CD14-positive monocyte (primary cell): Measurements from ENCODE around the gene DNAAF9. TPM values are rescaled to one million over a fixed set of nuclear protein-coding genes. Genes with fewer than 3 reads are reported as not detected.

Source experiments
- DNase-seq, 3 donors: peaks; one replicate each; pipeline ENCODE4 v3.0.0-alpha.2; 2011 to 2022
- H2AFZ ChIP-seq: 2 replicates; pipeline ENCODE4 v1.6.0; 2012; ENCODE audit warnings: mild to moderate bottlenecking, low read depth, low read length, inconsistent platforms; ENCODE audit not compliant: insufficient read depth, poor library complexity, severe bottlenecking
- H3K27ac ChIP-seq, 2 donors: 1 replicate in 1 of 2; 2 replicates in 1 of 2; pipeline ENCODE4 v1.5.1; 2012 to 2013; ENCODE audit warnings: low read length in 2 of 2, control low read depth in 1 of 2, inconsistent platforms in 1 of 2, low read depth in 1 of 2, mild to moderate bottlenecking in 1 of 2
- H3K27me3 ChIP-seq, 2 donors: one replicate each; pipeline versions ENCODE4 v1.6.0 to v1.6.1; 2011 to 2013; ENCODE audit warnings: low read length in 2 of 2; ENCODE audit not compliant: control insufficient read depth in 2 of 2, insufficient read depth in 2 of 2
- H3K36me3 ChIP-seq, 2 donors: replicated peaks in 1 of 2; 1 replicate in 1 of 2; 2 replicates in 1 of 2; pipeline versions ENCODE4 v1.5.1 to v1.6.1; 2012 to 2013; ENCODE audit warnings: low read length in 2 of 2, control low read depth in 1 of 2, inconsistent platforms in 1 of 2, mild to moderate bottlenecking in 1 of 2; ENCODE audit not compliant: insufficient read depth in 2 of 2, control insufficient read depth in 1 of 2
- H3K4me1 ChIP-seq, 2 donors: 1 replicate in 1 of 2; 2 replicates in 1 of 2; pipeline versions ENCODE4 v1.5.1 to v1.6.1; 2012 to 2013; ENCODE audit warnings: low read length in 2 of 2, control low read depth in 1 of 2, inconsistent platforms in 1 of 2, mild to moderate bottlenecking in 1 of 2, moderate library complexity in 1 of 2; ENCODE audit not compliant: insufficient read depth in 2 of 2, control insufficient read depth in 1 of 2
- H3K4me2 ChIP-seq: replicated peaks from 2 replicates; pipeline ENCODE3; 2012; ENCODE audit warnings: low read length, moderate library complexity, mild to moderate bottlenecking; ENCODE audit not compliant: poor library complexity, severe bottlenecking; ENCODE audit errors: extremely low read depth
- H3K4me3 ChIP-seq, 3 experiments: fragments of 200-600 bp in 1 of 3; sonication (generic) in 1 of 3; replicated peaks in 1 of 3; 1 replicate in 2 of 3; 2 replicates in 1 of 3; pipeline ENCODE4 v1.5.1; 2011 to 2013; ENCODE audit warnings: low read length in 3 of 3, mild to moderate bottlenecking in 3 of 3, control low read depth in 2 of 3, low read depth in 2 of 3, inconsistent platforms in 1 of 3, moderate library complexity in 1 of 3
- H3K79me2 ChIP-seq: 2 replicates; pipeline ENCODE4 v1.6.0; 2012; ENCODE audit warnings: mild to moderate bottlenecking, control low read depth, inconsistent platforms, low read length, moderate library complexity; ENCODE audit not compliant: insufficient read depth
- H3K9ac ChIP-seq: 2 replicates; pipeline ENCODE4 v1.6.0; 2017; ENCODE audit warnings: low read length, mild to moderate bottlenecking; ENCODE audit not compliant: insufficient read depth, poor library complexity, severe bottlenecking
- H3K9me3 ChIP-seq, 2 donors: replicated peaks in 1 of 2; 1 replicate in 1 of 2; 2 replicates in 1 of 2; pipeline versions ENCODE4 v1.5.1 to v1.6.1; 2012 to 2013; ENCODE audit warnings: low read length in 2 of 2, control low read depth in 1 of 2; ENCODE audit not compliant: control insufficient read depth in 1 of 2, insufficient read depth in 1 of 2
- H4K20me1 ChIP-seq: 2 replicates; pipeline ENCODE4 v1.6.0; 2012; ENCODE audit warnings: mild to moderate bottlenecking, low read length, control low read depth, moderate library complexity; ENCODE audit not compliant: insufficient read depth
- H3K27ac Mint-ChIP-seq, 7 donors: one replicate each; pipeline ENCODE4 v1.8.0; 2020; ENCODE audit warnings: mild to moderate bottlenecking in 7 of 7, mixed read lengths in 7 of 7, moderate library complexity in 6 of 7, inconsistent platforms in 2 of 7
- H3K27me3 Mint-ChIP-seq, 3 donors: one replicate each; pipeline ENCODE4 v1.8.0; 2021 to 2022; ENCODE audit warnings: low read depth in 3 of 3, mild to moderate bottlenecking in 3 of 3, mixed read lengths in 3 of 3, moderate library complexity in 3 of 3, inconsistent platforms in 1 of 3
- H3K36me3 Mint-ChIP-seq, 2 donors: one replicate each; pipeline ENCODE4 v1.8.0; 2020; ENCODE audit warnings: mixed read lengths in 2 of 2, inconsistent platforms in 1 of 2, mild to moderate bottlenecking in 1 of 2
- H3K4me1 Mint-ChIP-seq: one replicate; pipeline ENCODE4 v1.8.0; 2020; ENCODE audit warnings: mild to moderate bottlenecking, mixed read lengths
- H3K4me3 Mint-ChIP-seq, 2 donors: one replicate each; pipeline ENCODE4 v1.8.0; 2020; ENCODE audit warnings: mild to moderate bottlenecking in 2 of 2, mixed read lengths in 2 of 2, moderate library complexity in 1 of 2
- H3K9me3 Mint-ChIP-seq, 7 donors: one replicate each; pipeline ENCODE4 v1.8.0; 2020 to 2022; ENCODE audit warnings: mixed read lengths in 7 of 7, mild to moderate bottlenecking in 6 of 7, moderate library complexity in 6 of 7, inconsistent platforms in 2 of 7
- WGBS: methylation state at CpG from one replicate; pipeline ENCODE4 v1.1.5; 2013; ENCODE audit warnings: missing lambda C conversion rate; ENCODE audit not compliant: insufficient coverage; 5-methylcytosine and 5-hydroxymethylcytosine counted together
- intact Hi-C, 2 donors: fragments of 100-400 bp; cut with micrococcal nuclease; formaldehyde crosslinking; loops; one replicate each; pipeline versions ENCODE4 v1.15.0 to v1.15.1; 2023
- polyA plus RNA-seq, 3 donors: library from polyadenylated mRNA; depleted of rRNA in 1 of 3; unstranded in 2 of 3; stranded (reverse) in 1 of 3; fragments of 300-500 nt in 2 of 3; fragments of >200 nt in 1 of 3; fragmentation: Illumina TruSeq in 2 of 3; gene quantifications; 1 replicate in 2 of 3; 2 replicates in 1 of 3; pipeline ENCODE4 v1.2.3, GENCODE V29; 2012 to 2021
- TF ChIP-seq, protein P1 (sequence below): fragments of 200-600 bp; IDR thresholded peaks from one replicate; pipeline ENCODE4 v1.8.0; 2022; ENCODE audit warnings: antibody characterized with exemption, mild to moderate bottlenecking

Gene DNAAF9
- polyA plus RNA-seq, 3 donors: 0.53 to 10.8 (median 1.2) TPM

- no peak overlapping the region for H3K27ac Mint-ChIP-seq
- no peak overlapping the region for H3K4me3 ChIP-seq
- H3K4me3 Mint-ChIP-seq: no peak overlapping the region
Measured at GRCh38 chr20:3412600-3413392, 5.3 kb upstream of the DNAAF9 start.

DNA sequence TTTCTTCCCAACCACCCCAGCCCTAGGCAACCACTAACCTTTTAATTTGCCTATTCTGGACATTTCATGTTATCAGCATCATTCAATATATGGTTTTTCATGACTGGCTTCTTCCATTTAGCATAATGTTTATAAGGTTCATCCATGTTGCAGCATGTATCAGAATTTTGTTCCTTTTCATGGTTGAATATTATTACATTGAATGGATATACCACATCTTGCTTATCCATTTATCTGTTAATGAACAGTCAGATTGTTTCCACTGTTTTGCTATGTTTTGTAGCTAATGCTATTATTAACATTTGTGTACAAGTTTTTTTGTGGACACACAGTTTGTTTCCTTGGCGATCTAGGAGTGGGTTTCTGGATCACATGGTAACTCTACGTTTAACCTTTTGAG lies 3.0 kb upstream of the DNAAF9 start:
- DNase-seq: no peak
- Histone ChIP-seq H3K9ac (no peak overlapping the region), H3K9me3 (no peaks in the 10 kb centered on the region), H3K4me1 (peaks cover 23 to 27% of the 10 kb centered on the region in 2 donors), H3K4me2 (no peak overlapping the region), H4K20me1 (peaks cover 5% of the 10 kb centered on the region), H3K79me2 (peaks cover 19% of the 10 kb centered on the region), H3K27ac (no peak overlapping the region), H3K27me3 (no peaks in the 10 kb centered on the region), H2AFZ (no peak overlapping the region), H3K36me3 (no peaks in the 10 kb centered on the region), H3K4me3 (no peak overlapping the region)
- TF ChIP-seq, protein P1, sequence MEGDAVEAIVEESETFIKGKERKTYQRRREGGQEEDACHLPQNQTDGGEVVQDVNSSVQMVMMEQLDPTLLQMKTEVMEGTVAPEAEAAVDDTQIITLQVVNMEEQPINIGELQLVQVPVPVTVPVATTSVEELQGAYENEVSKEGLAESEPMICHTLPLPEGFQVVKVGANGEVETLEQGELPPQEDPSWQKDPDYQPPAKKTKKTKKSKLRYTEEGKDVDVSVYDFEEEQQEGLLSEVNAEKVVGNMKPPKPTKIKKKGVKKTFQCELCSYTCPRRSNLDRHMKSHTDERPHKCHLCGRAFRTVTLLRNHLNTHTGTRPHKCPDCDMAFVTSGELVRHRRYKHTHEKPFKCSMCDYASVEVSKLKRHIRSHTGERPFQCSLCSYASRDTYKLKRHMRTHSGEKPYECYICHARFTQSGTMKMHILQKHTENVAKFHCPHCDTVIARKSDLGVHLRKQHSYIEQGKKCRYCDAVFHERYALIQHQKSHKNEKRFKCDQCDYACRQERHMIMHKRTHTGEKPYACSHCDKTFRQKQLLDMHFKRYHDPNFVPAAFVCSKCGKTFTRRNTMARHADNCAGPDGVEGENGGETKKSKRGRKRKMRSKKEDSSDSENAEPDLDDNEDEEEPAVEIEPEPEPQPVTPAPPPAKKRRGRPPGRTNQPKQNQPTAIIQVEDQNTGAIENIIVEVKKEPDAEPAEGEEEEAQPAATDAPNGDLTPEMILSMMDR: no peak
- Mint-ChIP-seq H3K4me3 (no peak overlapping the region), H3K27me3 (no peaks in the 10 kb centered on the region), H3K27ac (no peak overlapping the region), H3K9me3 (peaks cover 0 to 7% (median 2%) of the 10 kb centered on the region in 7 donors), H3K36me3 (peaks cover 0 to 6% of the 10 kb centered on the region in 2 donors), H3K4me1 (peaks cover 24% of the 10 kb centered on the region)
- intact Hi-C loops: no loop called here
- no CpG with 5 or more reads among the region's 2 CpGs for WGBS

More at GRCh38 chr20:3412600-3413392, 5.3 kb upstream of the DNAAF9 start:
- Histone ChIP-seq H3K79me2 (no peaks in the 10 kb centered on the region), H4K20me1 (no peaks in the 10 kb centered on the region), H3K27ac (no peak overlapping the region), H3K36me3 (no peaks in the 10 kb centered on the region), H3K9me3 (no peaks in the 10 kb centered on the region), H3K27me3 (no peaks in the 10 kb centered on the region), H2AFZ (no peak overlapping the region), H3K9ac (no peak overlapping the region), H3K4me2 (no peak overlapping the region), H3K4me1 (peaks cover 23 to 26% of the 10 kb centered on the region in 2 donors)
- peaks cover 20% of the 10 kb centered on the region for H3K4me1 Mint-ChIP-seq
- peaks cover 0 to 6% of the 10 kb centered on the region in 2 donors for H3K36me3 Mint-ChIP-seq
- DNase-seq: no peak
- no peaks in the 10 kb centered on the region for H3K27me3 Mint-ChIP-seq
- TF ChIP-seq, protein P1: no peak
- 100% methylated on average over 1 of the region's 11 CpGs for WGBS
- H3K9me3 Mint-ChIP-seq: peaks cover 0 to 7% (median 2%) of the 10 kb centered on the region in 7 donors
- intact Hi-C loops: no loop called here
